Measurements from ENCODE around the gene CTNNA2. TPM values are rescaled to one million over a fixed set of nuclear protein-coding genes. Genes with fewer than 3 reads are reported as not detected.
"Not testable (repeated sequence)": the region's sequence is repeated elsewhere in the genome, so short reads cannot be mapped to it uniquely, and the experiment has no call there.

The CTNNA2 gene
- total RNA-seq, 6 experiments from 2014 or later, result 0.44 TPM; not detected in 5

- H3K4me3 ChIP-seq, result no peak overlapping the region
- intact Hi-C loops (cut with DNase I), result no loop called here
- no peaks in the 10 kb centered on the region for H3K27me3 ChIP-seq
- TF ChIP-seq CTCF (IDR thresholded peaks at IDR 0.05) (no peak), POLR2A (IDR thresholded peaks at IDR 0.05) (no peak)
- no peak for ATAC-seq
- no peaks in the 10 kb centered on the region for H3K9me3 ChIP-seq
- H3K36me3 ChIP-seq, result no peaks in the 10 kb centered on the region
- H3K4me1 ChIP-seq, result no peaks in the 10 kb centered on the region
- no peak for DNase-seq
- H3K27ac ChIP-seq, result no peak overlapping the region
Measured at GRCh38 chr2:80028584-80028983, 515.7 kb downstream of the CTNNA2 start.

GRCh38 chr2:80030135-80030534 is 517.3 kb downstream of the CTNNA2 start:
- 36% methylated on average over 2 of the region's 2 CpGs for WGBS (ENCODE audit: insufficient coverage, low coverage, low lambda C conversion rate, missing lambda C conversion rate)
- DNase-seq, result no peak
- TF ChIP-seq CTCF (IDR thresholded peaks at IDR 0.05) (no peak), POLR2A (IDR thresholded peaks at IDR 0.05) (no peak)
- intact Hi-C loops (cut with DNase I), result no loop called here
- Histone ChIP-seq H3K27ac (no peak overlapping the region), H3K36me3 (no peaks in the 10 kb centered on the region), H3K27me3 (no peaks in the 10 kb centered on the region), H3K9me3 (no peaks in the 10 kb centered on the region), H3K4me3 (no peak overlapping the region), H3K4me1 (no peaks in the 10 kb centered on the region)
- ATAC-seq, result no peak

DNA sequence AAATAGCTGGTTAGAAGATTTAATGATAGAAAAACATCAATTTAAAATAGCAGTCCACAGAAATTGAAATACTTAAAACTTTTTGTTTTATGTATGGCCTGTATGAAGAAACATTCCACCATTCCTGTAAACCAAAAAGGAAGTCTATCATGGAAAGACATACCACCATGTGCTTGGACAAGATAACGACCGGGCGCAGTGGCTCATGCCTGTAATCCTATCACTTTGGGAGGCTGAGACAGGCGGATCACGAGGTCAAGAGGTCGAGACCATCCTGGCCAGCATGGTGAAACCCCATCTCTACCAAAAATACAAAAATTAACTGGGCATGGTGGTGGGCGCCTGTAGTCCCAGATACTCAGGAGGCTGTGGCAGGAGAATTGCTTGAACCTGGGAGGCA is 519.8 kb downstream of the CTNNA2 start:
- 63% methylated on average over 6 of the region's 7 CpGs for WGBS (ENCODE audit: insufficient coverage, low coverage, low lambda C conversion rate, missing lambda C conversion rate)
- ATAC-seq; intact Hi-C loops (cut with DNase I); H3K27ac ChIP-seq; H3K4me3 ChIP-seq; H3K27me3 ChIP-seq; H3K4me1 ChIP-seq; H3K36me3 ChIP-seq; DNase-seq; H3K9me3 ChIP-seq: not testable (repeated sequence)

DNA sequence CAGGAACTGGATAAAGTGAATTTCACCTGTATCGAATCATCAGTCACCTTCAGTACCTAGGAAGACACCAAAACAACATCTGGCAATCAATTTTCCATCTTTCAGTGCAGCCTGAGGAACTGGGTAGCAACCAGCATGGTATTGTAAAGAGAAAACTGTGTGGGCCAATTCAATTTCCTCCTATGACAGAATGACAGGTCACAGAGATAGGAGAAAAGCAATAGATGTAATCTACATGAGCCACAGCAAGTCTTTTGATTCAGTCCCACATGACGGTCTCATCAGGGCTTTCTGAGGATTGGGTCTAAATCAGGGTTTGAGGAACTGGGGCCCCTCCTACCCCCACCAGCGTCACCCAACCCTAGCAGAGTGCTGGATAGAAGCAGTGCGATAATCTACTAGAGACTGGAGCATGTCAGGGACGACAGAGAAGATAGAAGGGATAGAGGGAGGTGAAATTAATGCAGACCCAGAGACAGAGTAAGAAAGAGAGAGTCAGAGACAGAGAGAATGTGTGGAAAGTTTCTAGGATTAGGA is 523.0 kb downstream of the CTNNA2 start:
- Histone ChIP-seq H3K4me1 (no peaks in the 10 kb centered on the region), H3K27me3 (no peaks in the 10 kb centered on the region), H3K27ac (no peak overlapping the region), H3K4me3 (no peak overlapping the region), H3K9me3 (no peaks in the 10 kb centered on the region), H3K36me3 (no peaks in the 10 kb centered on the region)
- no peak for ATAC-seq
- intact Hi-C loops (cut with DNase I), result no loop called here
- no peak for TF ChIP-seq POLR2A (IDR thresholded peaks at IDR 0.05)
- no peak for TF ChIP-seq CTCF (IDR thresholded peaks at IDR 0.05)
- 49% methylated on average over 5 of the region's 5 CpGs for WGBS (ENCODE audit: insufficient coverage, low coverage, low lambda C conversion rate, missing lambda C conversion rate)
- no peak for DNase-seq

DNA sequence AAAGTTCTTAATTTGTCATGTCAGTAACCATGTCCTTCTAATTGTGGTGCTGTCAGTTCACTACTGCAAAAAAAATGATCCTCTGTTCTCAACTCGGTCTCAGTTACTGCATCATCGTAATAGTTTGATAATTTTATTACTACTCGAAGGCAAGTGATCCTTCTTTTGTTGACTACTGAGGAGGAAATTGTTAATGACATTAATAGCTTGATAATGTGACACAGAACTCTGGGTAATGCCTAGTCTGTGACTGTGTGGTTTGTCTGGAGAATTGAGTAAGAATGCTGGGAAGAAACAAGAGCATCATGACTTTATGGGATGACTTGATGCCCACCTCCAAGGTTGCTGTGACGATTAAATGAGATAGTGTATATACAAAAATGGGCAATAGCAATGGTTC is 524.5 kb downstream of the CTNNA2 start:
- no peaks in the 10 kb centered on the region for H3K4me1 ChIP-seq
- H3K9me3 ChIP-seq, result no peaks in the 10 kb centered on the region
- WGBS (ENCODE audit: insufficient coverage, low coverage, low lambda C conversion rate, missing lambda C conversion rate), result 49% methylated on average over 4 of the region's 4 CpGs
- DNase-seq, result no peak
- no peak overlapping the region for H3K27ac ChIP-seq
- no peak for TF ChIP-seq CTCF (IDR thresholded peaks at IDR 0.05)
- no peak for TF ChIP-seq POLR2A (IDR thresholded peaks at IDR 0.05)
- H3K36me3 ChIP-seq, result no peaks in the 10 kb centered on the region
- no peak for ATAC-seq
- intact Hi-C loops (cut with DNase I), result no loop called here
- H3K4me3 ChIP-seq, result no peak overlapping the region
- H3K27me3 ChIP-seq, result no peaks in the 10 kb centered on the region

Measured in right lobe of liver (tissue), 6 donors.